ENCODE data around the gene CCDC30.
"Not testable (repeated sequence)": the region's sequence is repeated elsewhere in the genome, so short reads cannot be mapped to it uniquely, and the experiment has no call there.

CCDC30 gene

DNA sequence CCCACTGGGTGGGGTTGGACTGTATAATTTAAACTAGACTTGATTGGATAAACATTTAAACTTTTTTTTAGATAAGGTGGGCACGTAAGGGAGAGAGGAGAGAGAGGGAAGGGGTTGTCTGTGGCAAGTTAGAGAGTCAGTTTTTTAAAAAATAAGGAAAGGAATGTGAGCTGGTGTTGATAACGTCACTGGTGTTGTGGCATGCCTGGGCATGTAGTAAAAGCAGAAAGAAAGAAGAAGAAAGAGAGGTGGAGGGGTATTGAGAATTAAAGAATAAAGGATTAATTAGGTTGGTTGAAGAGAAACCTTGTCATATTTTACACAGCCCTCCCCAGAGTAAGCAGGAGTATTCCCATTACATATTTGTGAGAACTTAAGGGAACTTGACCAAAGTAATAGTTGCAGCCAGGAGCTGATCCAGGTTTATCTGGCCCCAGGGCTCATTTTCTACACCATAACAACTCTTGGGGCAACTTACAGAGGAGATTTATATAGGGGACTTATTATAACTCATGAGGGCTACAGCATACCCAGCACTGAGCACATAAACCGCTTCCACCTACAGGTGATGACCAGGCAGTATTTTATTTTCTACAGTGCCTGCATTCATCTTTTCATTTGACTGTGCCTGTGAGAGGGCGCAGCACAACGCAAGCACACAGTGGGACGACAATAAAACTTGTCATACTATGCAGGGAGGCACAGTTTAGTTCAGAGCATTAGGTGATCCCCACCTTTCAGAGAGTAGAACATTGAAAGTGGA, 70.2 kb downstream of the CCDC30 start:
- no peak for DNase-seq

DNA sequence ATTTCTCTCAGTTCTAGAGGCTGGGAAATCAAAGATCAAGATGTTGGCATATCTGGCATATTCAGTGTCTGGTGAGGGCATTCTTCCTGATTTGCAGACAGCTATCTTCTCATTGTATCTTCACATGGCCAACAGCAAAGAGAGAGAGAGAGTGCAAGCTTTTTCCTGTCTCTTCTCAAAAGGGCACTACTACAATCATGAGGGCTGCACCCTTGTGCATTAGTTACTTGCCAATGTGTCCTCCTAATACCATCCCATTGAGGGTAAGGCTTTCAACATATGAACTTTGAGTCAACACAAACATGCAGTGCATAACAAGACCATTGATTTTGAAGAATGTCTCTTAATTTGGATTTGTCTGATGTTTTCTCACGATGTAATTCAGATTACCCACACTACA, 78.0 kb downstream of the CCDC30 start:
- no peak for DNase-seq

DNA sequence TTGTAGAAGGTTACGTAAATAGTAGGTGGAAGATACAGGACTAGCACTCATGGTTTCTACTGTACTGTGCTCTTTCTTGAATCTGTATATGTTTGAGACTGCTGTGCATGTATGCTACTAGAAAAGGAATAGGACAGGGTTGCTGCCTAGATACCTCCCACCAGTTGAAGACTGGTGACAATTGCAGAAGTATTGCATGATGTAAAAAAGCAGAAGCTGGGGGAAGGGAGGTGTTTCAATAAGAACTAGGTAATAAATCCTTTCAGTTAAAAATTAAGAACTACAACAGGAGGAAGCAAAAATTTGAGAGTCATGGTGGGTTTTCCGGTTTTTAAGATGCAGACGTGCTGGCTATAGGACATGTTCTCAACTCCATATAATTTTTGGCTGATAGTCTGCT, 88.1 kb downstream of the CCDC30 start:
- DNase-seq, result no peak

GRCh38 chr1:42551590-42551989, 88.5 kb downstream of the CCDC30 start:
- no peak for DNase-seq

GRCh38 chr1:42552636-42553035, 89.5 kb downstream of the CCDC30 start:
- DNase-seq, result no peak

GRCh38 chr1:42557230-42557851, 94.3 kb downstream of the CCDC30 start:
- DNase-seq, result no peak

- no peak for DNase-seq
Measured at GRCh38 chr1:42567038-42567437, 104.0 kb downstream of the CCDC30 start.

DNA sequence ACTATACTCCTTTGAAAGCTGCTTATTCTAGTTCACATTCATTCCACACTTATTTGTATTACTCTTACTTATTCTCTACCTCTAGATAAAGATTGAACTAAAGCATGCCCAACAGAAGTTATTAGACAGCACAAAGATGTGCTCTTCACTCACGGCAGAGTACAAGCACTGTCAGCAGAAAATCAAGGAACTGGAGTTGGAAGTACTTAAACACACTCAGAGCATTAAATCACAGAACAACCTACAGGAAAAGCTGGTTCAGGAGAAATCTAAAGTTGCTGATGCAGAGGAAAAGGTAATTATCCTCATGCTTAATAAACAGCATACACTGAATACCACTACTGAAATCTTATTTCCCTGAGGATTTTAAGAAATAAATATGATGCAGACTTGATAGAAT, 113.8 kb downstream of the CCDC30 start:
- DNase-seq, result no peak

DNA sequence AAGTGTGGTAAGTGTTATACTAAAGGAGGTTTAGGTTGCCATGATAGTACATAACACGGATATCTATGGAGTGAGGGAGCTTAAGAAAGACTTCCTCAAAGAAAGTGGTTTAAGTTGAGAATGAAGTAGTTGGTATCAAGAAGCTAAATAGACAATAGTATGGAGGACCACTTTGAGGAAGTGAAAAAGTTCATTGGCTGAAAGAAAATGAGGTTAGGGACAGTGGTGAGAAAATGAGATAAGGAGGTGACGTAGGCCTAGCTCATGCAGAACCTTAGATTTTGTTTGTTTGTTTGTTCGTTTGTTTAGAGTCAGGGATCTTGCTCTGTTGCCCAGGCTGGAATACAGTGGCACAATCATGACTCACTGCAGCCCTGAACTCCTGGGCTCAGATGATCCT, 122.9 kb downstream of the CCDC30 start:
- DNase-seq, result no peak

DNA sequence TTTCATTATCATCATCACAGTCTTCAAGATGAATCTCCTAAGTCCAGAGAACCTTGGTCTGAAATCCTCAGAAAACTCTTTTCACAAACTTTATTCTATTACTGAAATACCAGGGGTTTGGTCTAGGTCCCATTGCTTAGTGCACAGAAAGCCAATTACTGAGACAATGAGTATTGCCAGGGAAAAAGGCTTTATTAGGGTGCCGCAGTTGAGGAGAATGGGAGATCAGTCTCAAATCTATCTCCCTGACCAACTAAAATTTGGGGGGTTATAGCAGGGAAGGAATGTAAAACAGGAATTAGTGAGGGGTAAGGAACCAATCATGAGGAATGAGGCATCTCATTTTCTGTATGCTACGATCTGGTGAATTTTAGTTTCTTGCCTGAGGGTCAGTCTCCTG, 124.7 kb downstream of the CCDC30 start:
- no peak for DNase-seq

- no peak for DNase-seq
Measured at GRCh38 chr1:42592811-42593210, 129.7 kb downstream of the CCDC30 start.

DNA sequence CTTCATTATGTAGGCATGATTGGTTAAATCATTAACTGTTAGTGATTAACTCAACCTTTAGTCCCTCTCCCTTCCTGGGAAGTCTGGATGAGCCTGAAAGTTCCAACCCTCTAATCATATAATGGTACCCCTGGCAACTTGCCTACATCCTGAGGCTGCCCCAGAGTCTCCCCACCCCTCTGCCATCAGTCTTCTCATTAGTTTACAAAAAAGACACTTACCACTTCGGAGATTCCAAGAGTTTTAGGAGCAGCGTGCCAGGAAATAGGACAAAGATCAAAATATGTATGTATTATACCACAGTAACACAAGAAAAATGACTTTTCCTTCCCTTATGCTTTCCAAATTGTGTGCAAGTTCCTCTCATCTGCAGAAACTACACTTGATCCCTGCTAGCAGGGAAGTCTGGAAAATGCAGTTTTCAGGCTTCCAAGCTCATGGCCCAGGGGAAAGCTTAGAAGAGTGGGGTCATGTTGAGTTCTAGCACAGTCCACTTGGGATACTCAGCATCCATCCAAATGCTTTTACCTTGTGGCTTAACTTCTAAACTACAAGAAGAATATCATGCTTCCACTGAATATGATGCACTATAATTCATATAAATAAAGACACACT, 130.5 kb downstream of the CCDC30 start:
- DNase-seq, result no peak

GRCh38 chr1:42601472-42601871, 138.4 kb downstream of the CCDC30 start:
- no peak for DNase-seq

DNA sequence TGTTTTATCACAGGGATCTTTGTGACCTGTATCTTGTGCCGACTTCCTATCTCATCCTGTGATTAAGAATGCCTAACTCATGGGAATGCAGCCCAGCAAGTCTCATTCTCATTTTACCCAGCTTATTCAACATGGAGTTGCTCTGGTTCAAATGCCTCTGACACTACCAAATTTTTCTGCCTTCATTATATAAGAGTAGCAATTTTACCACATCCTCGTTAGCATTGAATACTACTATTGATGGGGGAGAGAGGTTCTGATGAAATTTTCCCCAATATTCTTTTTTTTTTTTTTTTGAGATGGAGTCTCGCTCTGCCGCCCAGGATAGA, 150.7 kb downstream of the CCDC30 start:
- DNase-seq, result no peak

GRCh38 chr1:42618866-42619265, 155.8 kb downstream of the CCDC30 start:
- DNase-seq, result no peak

- DNase-seq, result no peak
Measured at GRCh38 chr1:42620307-42620706, 157.2 kb downstream of the CCDC30 start.

DNA sequence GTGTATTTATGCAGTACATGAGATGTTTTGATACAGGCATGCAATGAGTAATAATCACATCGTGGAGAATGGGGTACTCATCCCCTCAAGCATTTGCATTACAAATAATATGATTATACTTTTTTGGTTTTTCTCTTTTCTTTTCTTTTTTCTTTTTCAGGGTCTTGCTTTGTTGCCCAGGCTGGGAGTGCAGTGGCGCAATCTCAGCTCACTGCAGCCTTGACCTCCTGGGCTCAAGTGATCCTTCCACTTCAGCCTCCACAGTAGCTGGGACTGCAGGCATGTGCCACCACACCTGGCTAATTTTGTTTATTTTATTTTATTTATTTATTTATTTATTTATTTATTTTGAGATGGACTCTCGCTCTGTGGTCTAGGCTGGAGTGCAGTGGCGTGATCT, 158.1 kb downstream of the CCDC30 start:
- not testable (repeated sequence) for DNase-seq

DNA sequence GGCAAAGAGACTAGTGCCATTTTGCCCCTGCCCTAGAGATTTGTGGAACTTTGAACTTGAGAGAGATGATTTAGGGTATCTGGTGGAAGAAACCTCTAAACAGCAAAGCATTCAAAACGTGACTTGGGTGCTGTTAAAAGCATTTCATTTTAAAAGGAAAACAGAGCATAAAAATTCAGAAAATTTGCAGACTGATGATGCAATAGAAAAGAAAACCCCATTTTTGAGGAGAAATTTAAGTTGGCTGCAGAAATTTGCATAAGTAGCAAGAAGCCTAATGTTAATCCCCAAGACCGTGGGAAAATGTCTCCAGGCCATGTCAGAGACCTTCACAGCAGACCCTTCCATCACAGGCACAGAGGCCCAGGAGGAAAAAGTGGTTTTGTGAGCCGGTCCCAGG, 164.1 kb downstream of the CCDC30 start:
- not testable (repeated sequence) for DNase-seq

GRCh38 chr1:42639116-42639515, 176.0 kb downstream of the CCDC30 start:
- DNase-seq, result no peak

DNA sequence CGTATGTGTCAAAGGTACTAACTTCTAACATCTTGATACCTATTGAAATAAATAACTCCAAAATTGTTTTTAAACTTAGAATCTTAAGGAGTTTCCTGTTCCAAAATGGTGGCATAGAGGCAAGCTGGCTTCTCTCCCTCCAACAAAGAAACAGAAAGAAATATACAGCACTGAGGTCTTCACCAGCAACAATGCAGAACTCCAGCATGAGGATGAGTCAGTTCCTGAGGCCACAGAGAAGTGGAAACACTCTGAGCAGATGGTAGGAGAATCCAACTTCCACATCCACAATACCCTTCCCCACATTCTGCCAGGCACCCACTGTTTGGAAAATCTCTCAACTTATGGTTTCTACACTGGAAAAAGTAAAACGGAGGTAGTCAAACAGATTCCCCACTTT, 183.0 kb downstream of the CCDC30 start:
- no peak for DNase-seq

DNA sequence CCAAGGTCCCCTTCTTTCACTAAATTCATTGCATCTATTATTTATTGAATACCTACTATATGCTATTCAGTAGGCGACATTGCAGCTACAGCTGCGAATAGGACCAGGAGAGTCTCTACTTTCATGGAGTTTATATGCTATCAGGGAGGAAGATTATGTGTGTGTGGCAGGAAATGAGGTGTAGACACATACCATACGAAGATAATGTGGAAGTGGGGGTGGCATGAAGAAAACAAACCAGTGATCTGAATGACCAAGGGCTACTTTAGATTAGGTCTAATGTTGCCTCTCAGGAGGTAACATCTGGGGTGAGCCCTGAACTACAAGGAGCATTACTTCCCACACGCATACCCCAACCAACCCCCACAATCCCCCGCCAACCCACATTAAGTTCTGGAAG, 194.1 kb downstream of the CCDC30 start:
- DNase-seq, result no peak

GRCh38 chr1:42657981-42658876, 195.1 kb downstream of the CCDC30 start, which contains the start of gene PPIH:
Gene PPIH, plus strand, starts transcription at chr1:42658423. Its CDS starts 24 bp downstream, at chr1:42658447.
- DNase-seq, result peak; percentile 94

DNA sequence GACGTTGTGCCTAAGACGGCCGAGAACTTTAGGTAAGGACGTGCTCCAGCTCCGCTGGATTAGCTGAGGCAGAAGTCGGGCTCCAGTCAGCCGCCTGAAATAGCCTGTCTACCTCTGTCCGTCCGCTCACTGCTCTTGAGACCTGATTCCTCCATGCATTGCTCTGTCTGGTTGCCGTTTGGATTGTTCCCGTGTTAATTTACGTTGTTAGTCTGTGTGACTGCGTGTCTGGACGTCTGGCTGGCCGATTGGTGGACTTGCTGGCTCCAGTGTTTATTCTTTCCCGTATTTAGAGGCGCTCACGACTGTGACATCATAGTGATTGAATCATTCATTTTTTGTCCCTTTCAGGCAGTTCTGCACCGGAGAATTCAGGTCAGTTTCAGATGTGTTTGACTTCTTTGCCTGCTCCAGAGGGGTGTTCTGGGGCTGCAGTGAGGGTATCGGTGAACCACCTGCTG, 195.8 kb downstream of the CCDC30 start:
- DNase-seq, result no peak

Data from activated CD4-positive, alpha-beta T cell treated with anti-CD3 and anti-CD28 coated beads, Interleukin-2, amount 50 U/mL, for 1 hour (primary cell).